H1 (cell line): ENCODE data around the gene HNF1B. TPM values are rescaled to one million over a fixed set of nuclear protein-coding genes. Genes with fewer than 3 reads are reported as not detected.

Experiments
- CTCF ChIA-PET: fragments of 300-600 bp; sonication (Branson Sonifier 250); formaldehyde crosslinking; loops from one replicate; lab custom pipeline; 2021; ENCODE audit not compliant: partially characterized antibody; lab: Charles Lee
- POLR2A ChIA-PET: fragments of 300-600 bp; sonication (Branson Sonifier 250); formaldehyde crosslinking; loops from one replicate; lab custom pipeline; 2021; ENCODE audit warnings: inconsistent platforms; ENCODE audit not compliant: partially characterized antibody; lab: Charles Lee
- DNase-seq, 2 experiments: peaks; one replicate each; pipeline versions ENCODE4 v3.0.0 to v3.0.0-alpha.2; 2010 to 2022; ENCODE audit warnings: low spot score in 2 of 2, low read depth in 1 of 2, mixed read lengths in 1 of 2
- FAIRE-seq: peaks from 2 replicates; lab custom pipeline; 2011; peaks lifted over from hg19 to GRCh38; lab: Jason Lieb, UNC
- H2AFZ ChIP-seq: 2 replicates; pipeline ENCODE4 v1.8.1; 2012; ENCODE audit warnings: low read length, inconsistent platforms
- H2AK5ac ChIP-seq: 2 replicates; pipeline ENCODE4 v1.6.1; 2013; ENCODE audit warnings: low read depth, low read length
- H2BK120ac ChIP-seq: replicated peaks from 2 replicates; pipeline ENCODE3; 2013; ENCODE audit warnings: low read depth, low read length, inconsistent platforms
- H2BK12ac ChIP-seq: 2 replicates; pipeline ENCODE4 v1.6.1; 2013; ENCODE audit warnings: low read depth, low read length
- H2BK15ac ChIP-seq: 2 replicates; pipeline ENCODE4 v1.6.1; 2013; ENCODE audit warnings: low read length
- H2BK20ac ChIP-seq: 2 replicates; pipeline ENCODE4 v1.6.1; 2013; ENCODE audit warnings: low read length
- H2BK5ac ChIP-seq: 2 replicates; pipeline ENCODE4 v1.6.1; 2013; ENCODE audit warnings: low read depth, low read length
- H3K14ac ChIP-seq: 2 replicates; pipeline ENCODE4 v1.6.1; 2013; ENCODE audit warnings: inconsistent platforms; ENCODE audit not compliant: insufficient read length
- H3K18ac ChIP-seq: 2 replicates; pipeline ENCODE4 v1.6.1; 2013; ENCODE audit warnings: low read length; ENCODE audit errors: extremely low read depth
- H3K23ac ChIP-seq: 2 replicates; pipeline ENCODE4 v1.6.1; 2013; ENCODE audit warnings: inconsistent platforms; ENCODE audit not compliant: insufficient read length
- H3K23me2 ChIP-seq: 2 replicates; pipeline ENCODE4 v1.6.1; 2013; ENCODE audit warnings: low read depth, low read length
- H3K27ac ChIP-seq: 2 replicates; pipeline ENCODE4 v1.6.1; 2011; ENCODE audit warnings: low read depth, low read length, inconsistent platforms
- H3K27me3 ChIP-seq, 4 experiments: replicated peaks in 1 of 4; 1 replicate in 1 of 4; 2 replicates in 3 of 4; pipeline versions ENCODE4 v1.6.1 to v1.8.1; 2011 to 2013; ENCODE audit warnings: low read length in 3 of 4, mild to moderate bottlenecking in 3 of 4, inconsistent platforms in 2 of 4, mixed read lengths in 2 of 4, moderate library complexity in 1 of 4; ENCODE audit not compliant: control insufficient read depth in 3 of 4, insufficient read depth in 3 of 4; ENCODE audit errors: extremely low read depth in 1 of 4
- H3K36me3 ChIP-seq, 4 experiments: 2 replicates each; pipeline versions ENCODE4 v1.6.1 to v1.8.1; 2011 to 2013; ENCODE audit warnings: mild to moderate bottlenecking in 4 of 4, low read length in 3 of 4, moderate library complexity in 2 of 4, control low read depth in 1 of 4, inconsistent platforms in 1 of 4; ENCODE audit not compliant: insufficient read depth in 4 of 4, control insufficient read depth in 2 of 4
- H3K4ac ChIP-seq: replicated peaks from 2 replicates; pipeline ENCODE3; 2013; ENCODE audit warnings: low read length, low read depth, mixed read lengths, inconsistent platforms; ENCODE audit not compliant: insufficient read length
- H3K4me1 ChIP-seq, 4 experiments: replicated peaks in 1 of 4; 1 replicate in 1 of 4; 2 replicates in 3 of 4; pipeline versions ENCODE4 v1.6.1 to v1.8.1; 2011 to 2013; ENCODE audit warnings: low read length in 3 of 4, inconsistent platforms in 2 of 4, mixed read lengths in 1 of 4; ENCODE audit not compliant: insufficient read depth in 4 of 4, control insufficient read depth in 3 of 4
- H3K4me2 ChIP-seq, 2 experiments: 2 replicates each; pipeline versions ENCODE4 v1.6.1 to v1.8.1; 2011 to 2013; ENCODE audit warnings: low read depth in 2 of 2, low read length in 2 of 2, control low read depth in 1 of 2, inconsistent platforms in 1 of 2, mild to moderate bottlenecking in 1 of 2; ENCODE audit not compliant: insufficient read depth in 1 of 2
- H3K4me3 ChIP-seq, 4 experiments: fragments of 200-600, 300-600 bp in 1 of 4; sonication (generic), shearing (Covaris generic), sonication (Bioruptor Twin) in 1 of 4; 2 replicates each; pipeline versions ENCODE4 v1.5.1 to v1.8.1; 2011 to 2016; ENCODE audit warnings: low read length in 4 of 4, low read depth in 3 of 4, control low read depth in 2 of 4, inconsistent platforms in 2 of 4, mild to moderate bottlenecking in 2 of 4, mixed read lengths in 1 of 4, moderate library complexity in 1 of 4; ENCODE audit not compliant: insufficient read depth in 2 of 4; ENCODE audit errors: extremely low read depth in 1 of 4
- H3K56ac ChIP-seq: replicated peaks from 2 replicates; pipeline ENCODE3; 2013; ENCODE audit warnings: low read depth, mild to moderate bottlenecking, mixed read lengths, low read length, inconsistent platforms; ENCODE audit not compliant: insufficient read length
- H3K79me1 ChIP-seq: 2 replicates; pipeline ENCODE4 v1.6.1; 2013; ENCODE audit warnings: low read depth, low read length, control low read depth
- H3K79me2 ChIP-seq, 2 experiments: 2 replicates each; pipeline versions ENCODE4 v1.6.1 to v1.8.1; 2012 to 2013; ENCODE audit warnings: low read length in 2 of 2, mild to moderate bottlenecking in 2 of 2, inconsistent platforms in 1 of 2; ENCODE audit not compliant: insufficient read depth in 2 of 2, control insufficient read depth in 1 of 2
- H3K9ac ChIP-seq, 4 experiments: replicated peaks in 1 of 4; 1 replicate in 1 of 4; 2 replicates in 3 of 4; pipeline versions ENCODE4 v1.6.1 to v1.8.1; 2011 to 2013; ENCODE audit warnings: low read depth in 3 of 4, low read length in 3 of 4, control low read depth in 2 of 4, mild to moderate bottlenecking in 2 of 4, moderate library complexity in 2 of 4, inconsistent platforms in 1 of 4; ENCODE audit errors: extremely low read depth in 1 of 4
- H3K9me3 ChIP-seq, 2 experiments: 2 replicates each; pipeline versions ENCODE4 v1.6.1 to v1.8.1; 2012 to 2013; ENCODE audit warnings: mild to moderate bottlenecking in 2 of 2, moderate library complexity in 2 of 2, control low read depth in 1 of 2, inconsistent platforms in 1 of 2, low read depth in 1 of 2, low read length in 1 of 2, mixed read lengths in 1 of 2; ENCODE audit not compliant: insufficient read depth in 2 of 2
- H4K20me1 ChIP-seq, 2 experiments: replicated peaks in 1 of 2; 2 replicates each; pipeline versions ENCODE3 to v1.8.1; 2011 to 2013; ENCODE audit warnings: inconsistent platforms in 2 of 2, low read length in 2 of 2, mild to moderate bottlenecking in 1 of 2; ENCODE audit not compliant: insufficient read depth in 2 of 2, control insufficient read depth in 1 of 2
- H4K5ac ChIP-seq: 2 replicates; pipeline ENCODE4 v1.6.1; 2013; ENCODE audit warnings: low read length, low read depth, mixed read lengths, inconsistent platforms; ENCODE audit not compliant: insufficient read length
- H4K8ac ChIP-seq: 2 replicates; pipeline ENCODE4 v1.8.0; 2013; ENCODE audit warnings: mild to moderate bottlenecking, moderate library complexity, low read length, inconsistent platforms; ENCODE audit not compliant: insufficient read depth; ENCODE audit errors: extremely low read depth
- H4K91ac ChIP-seq: replicated peaks from 2 replicates; pipeline ENCODE3; 2013; ENCODE audit warnings: low read length, mixed read lengths, inconsistent platforms; ENCODE audit not compliant: insufficient read length
- CHD1 ChIP-seq: IDR thresholded peaks from 2 replicates; pipeline ENCODE4 v1.6.1; 2012; ENCODE audit warnings: low read depth, low read length, improper control_type of control experiment
- CREB1 ChIP-seq: IDR thresholded peaks from 2 replicates; pipeline ENCODE4 v1.6.1; 2012; ENCODE audit warnings: inconsistent platforms
- CTCF ChIP-seq, 3 experiments: IDR thresholded peaks; 1 replicate in 2 of 3; 2 replicates in 1 of 3; pipeline versions ENCODE4 v1.5.1 to v1.6.1; 2011; ENCODE audit warnings: low read length in 3 of 3, mild to moderate bottlenecking in 3 of 3, inconsistent platforms in 2 of 3, low read depth in 1 of 3, moderate library complexity in 1 of 3; ENCODE audit not compliant: insufficient read depth in 1 of 3; ENCODE audit errors: control extremely low read depth in 1 of 3
- E2F6 ChIP-seq: IDR thresholded peaks from 2 replicates; pipeline ENCODE4 v1.6.1; 2012; ENCODE audit warnings: inconsistent platforms
- HDAC6 ChIP-seq: IDR thresholded peaks from one replicate; pipeline ENCODE4 v1.7.1; 2012; ENCODE audit warnings: low read depth, mild to moderate bottlenecking, inconsistent platforms, low read length, moderate library complexity
- POU5F1 ChIP-seq: IDR thresholded peaks from 2 replicates; pipeline ENCODE4 v1.6.1; 2011; ENCODE audit warnings: low read depth, mild to moderate bottlenecking, low read length, moderate library complexity
- RAD21 ChIP-seq, 2 experiments: IDR thresholded peaks in 1 of 2; conservative IDR thresholded peaks in 1 of 2; 2 replicates each; pipeline ENCODE4 v1.6.1; 2011; ENCODE audit warnings: low read depth in 2 of 2, low read length in 2 of 2, improper control_type of control experiment in 1 of 2, inconsistent platforms in 1 of 2, mild to moderate bottlenecking in 1 of 2, moderate library complexity in 1 of 2
- RFX5 ChIP-seq: IDR thresholded peaks from 2 replicates; pipeline ENCODE4 v1.6.1; 2011; ENCODE audit warnings: low read depth, low read length, improper control_type of control experiment, borderline replicate concordance
- TAF1 ChIP-seq: IDR thresholded peaks from 2 replicates; pipeline ENCODE4 v1.6.1; 2011; ENCODE audit warnings: mild to moderate bottlenecking, low read depth, low read length
- TAF7 ChIP-seq: optimal IDR thresholded peaks from 2 replicates; pipeline ENCODE3; 2011; ENCODE audit warnings: low read depth, mild to moderate bottlenecking, inconsistent platforms, low read length, moderate library complexity, borderline replicate concordance
- ZNF274 ChIP-seq: IDR thresholded peaks from 2 replicates; pipeline ENCODE4 v1.7.0; 2012; ENCODE audit warnings: low read length, borderline replicate concordance; ENCODE audit errors: extremely low read depth
- WGBS, 2 experiments: shearing (Covaris generic) in 1 of 2; methylation state at CpG; one replicate each; pipeline versions ENCODE4 v1.1.6 to v1.1.7; 2013 to 2015; ENCODE audit warnings: low lambda C conversion rate in 2 of 2, mixed read lengths in 2 of 2, inconsistent platforms in 1 of 2, low coverage in 1 of 2, missing lambda C conversion rate in 1 of 2; ENCODE audit not compliant: insufficient replicate concordance in 2 of 2, insufficient coverage in 1 of 2, insufficient read length in 1 of 2; ENCODE audit errors: extremely low coverage in 1 of 2, missing lambda C conversion rate in 1 of 2; 5-methylcytosine and 5-hydroxymethylcytosine counted together
- polyA plus RNA-seq, 7 experiments: library from polyadenylated mRNA; depleted of rRNA in 3 of 7; stranded (reverse) in 5 of 7; unstranded in 2 of 7; fragments of >200 nt in 5 of 7; fragments of 200-250 nt in 2 of 7; gene quantifications; 1 replicate in 5 of 7; 2 replicates in 1 of 7; 4 replicates in 1 of 7; pipeline versions ENCODE4 v1.2.1 to v1.2.3, GENCODE V29; 2011 to 2013; ENCODE audit warnings: missing spikeins in 2 of 7, mixed read lengths in 2 of 7
- total RNA-seq: library from RNA; stranded (reverse); fragmentation: NEBNext Ultra II Directional; extraction: Animal tissue kit (Norgen Biotek cat#: 25700); gene quantifications from 2 replicates; pipeline ENCODE4 v1.2.1, GENCODE V29; 2021

HNF1B gene
- total and polyA plus RNA-seq, 2 of the 8 experiments (the other 6 are each of a cell fraction or from before 2014, with no cell fraction given), result 0.13 to 0.30 TPM

- H3K79me2 ChIP-seq, result no peaks in the 10 kb centered on the region
- H3K36me3 ChIP-seq, result no peaks in the 10 kb centered on the region
- H3K9me3 ChIP-seq, result no peaks in the 10 kb centered on the region
- ChIA-PET CTCF (interaction anchor here (1.0 to 1.8 kb wide), 2 partner anchors 118 to 124 kb away, joined by 3 to 6 read pairs; no protein-coding TSS in a partner anchor), POLR2A (no interaction called here)
- no peak overlapping the region for H2BK120ac ChIP-seq
- no peak overlapping the region for H3K56ac ChIP-seq
- no peak for FAIRE-seq
- no peaks in the 10 kb centered on the region; a peak in 2 of 7 replicates for H3K27me3 ChIP-seq
- H2AFZ ChIP-seq, result no peak overlapping the region
- no peak overlapping the region for H2AK5ac ChIP-seq
- no peak overlapping the region for H3K14ac ChIP-seq
- H4K20me1 ChIP-seq, result no peaks in the 10 kb centered on the region
- H2BK20ac ChIP-seq, result no peak overlapping the region
- H3K4me2 ChIP-seq, result no peak overlapping the region
- H2BK12ac ChIP-seq, result no peak overlapping the region
- H3K18ac ChIP-seq, result no peak overlapping the region
- H3K4me3 ChIP-seq, result no peak overlapping the region
- H3K4ac ChIP-seq, result no peak overlapping the region
- H2BK15ac ChIP-seq, result no peak overlapping the region
- DNase-seq, result no peak
- H3K23me2 ChIP-seq, result no peaks in the 10 kb centered on the region; the same call in 1 of the 2 replicates
- H3K27ac ChIP-seq, result no peak overlapping the region
- H3K9ac ChIP-seq, result no peak overlapping the region
- no peak overlapping the region for H3K23ac ChIP-seq
- H4K5ac ChIP-seq, result no peak overlapping the region
- no peak overlapping the region for H4K91ac ChIP-seq
- no peak overlapping the region for H4K8ac ChIP-seq
- no peak overlapping the region for H2BK5ac ChIP-seq
- no peaks in the 10 kb centered on the region for H3K79me1 ChIP-seq
- WGBS, 2 experiments, result 82% methylated on average over 5 of the region's 5 CpGs; no CpG with 5 or more reads in 1 of the 2 experiments
- no peaks in the 10 kb centered on the region for H3K4me1 ChIP-seq
- TF ChIP-seq HDAC6 (no peak), POU5F1 (no peak), TAF7 (no peak), CREB1 (no peak), E2F6 (no peak), RAD21 (IDR thresholded peaks at IDR 0.05 in 1 of 2, conservative IDR thresholded peaks at IDR 0.05 in 1 of 2; ENCODE audit: low read depth in 2 of 2, low read length in 2 of 2) (no peak), CHD1 (no peak), CTCF (IDR thresholded peaks at IDR 0.05; ENCODE audit: control extremely low read depth in 1 of 3, insufficient read depth in 1 of 3, low read depth in 1 of 3, low read length in 3 of 3) (no peak), RFX5 (no peak), TAF1 (no peak), ZNF274 (no peak)
Measured at GRCh38 chr17:37774504-37774903, 29.6 kb upstream of the HNF1B start.
